Astrocyte of the cerebellum (primary cell): Measurements from ENCODE around the gene SLC51A.
A peak's percentile ranks its signal among the peaks of the same experiment; 100 is the strongest.

Experiments used
- DNase-seq: peaks from one replicate; pipeline ENCODE4 v3.0.0-alpha.2; 2011; ENCODE audit warnings: low read depth
- H3K4me3 ChIP-seq: 2 replicates; pipeline ENCODE4 v1.5.1; 2011; ENCODE audit warnings: mild to moderate bottlenecking, low read depth, low read length, moderate library complexity
- CTCF ChIP-seq: IDR thresholded peaks from 2 replicates; pipeline ENCODE4 v1.5.1; 2012; ENCODE audit warnings: low read length, low read depth, moderate library complexity, mild to moderate bottlenecking; ENCODE audit errors: missing control alignments
- in situ Hi-C: cut with HindIII; loops from 2 replicates; pipeline ENCODE4 v1.10.0; 2017; ENCODE audit warnings: low sequenced_read_pairs

SLC51A gene

GRCh38 chr3:196175722-196176121 is 40.6 kb upstream of the SLC51A start:
- no peak for DNase-seq
- in situ Hi-C loops = loop anchor here (5.0 to 10.0 kb wide), 2 partner anchors 49 to 103 kb away; no protein-coding TSS in a partner anchor
- TF ChIP-seq CTCF = no peak
- no peak overlapping the region for H3K4me3 ChIP-seq

- H3K4me3 ChIP-seq = no peak overlapping the region
- DNase-seq = no peak
- in situ Hi-C loops = loop anchor here (5.0 to 10.0 kb wide), 2 partner anchors 47 to 105 kb away; no protein-coding TSS in a partner anchor
- TF ChIP-seq CTCF = no peak
Measured at GRCh38 chr3:196177567-196177966, 38.8 kb upstream of the SLC51A start.

- no peak overlapping the region for H3K4me3 ChIP-seq
- no peak for TF ChIP-seq CTCF
- no peak for DNase-seq
- in situ Hi-C loops = loop anchor here (5.0 to 10.0 kb wide), 2 partner anchors 47 to 106 kb away; no protein-coding TSS in a partner anchor
Measured at GRCh38 chr3:196177967-196178366, 38.4 kb upstream of the SLC51A start.

GRCh38 chr3:196178993-196179379 is 37.3 kb upstream of the SLC51A start:
- in situ Hi-C loops = loop anchor here (5.0 to 10.0 kb wide), 2 partner anchors 46 to 107 kb away; no protein-coding TSS in a partner anchor
- DNase-seq = no peak
- no peak overlapping the region for H3K4me3 ChIP-seq
- TF ChIP-seq CTCF = no peak

- no peak overlapping the region for H3K4me3 ChIP-seq
- in situ Hi-C loops = loop anchor here (5.0 to 10.0 kb wide), 2 partner anchors 45 to 107 kb away; no protein-coding TSS in a partner anchor
- DNase-seq = peak; percentile 33
- no peak for TF ChIP-seq CTCF
Measured at GRCh38 chr3:196179380-196180308, 36.7 kb upstream of the SLC51A start.

- TF ChIP-seq CTCF = no peak
- in situ Hi-C loops = no loop called here
- no peak for DNase-seq
- no peak overlapping the region for H3K4me3 ChIP-seq
Measured at GRCh38 chr3:196180346-196180745, 36.0 kb upstream of the SLC51A start.
